GM12891 (cell line): ENCODE measurements around the gene BCL7C.

ENCODE experiments used
- POLR2A ChIP-seq: IDR thresholded peaks from 2 replicates; pipeline ENCODE4 v1.6.1; 2011; ENCODE audit warnings: low read depth, low read length, control low read depth
- POLR2AphosphoS5 ChIP-seq: IDR thresholded peaks from 2 replicates; pipeline ENCODE4 v1.6.1; 2011; ENCODE audit warnings: low read depth, low read length, control low read depth
- SPI1 ChIP-seq: IDR thresholded peaks from 2 replicates; pipeline ENCODE4 v1.6.1; 2011; ENCODE audit warnings: low read depth, low read length, control low read depth
- TAF1 ChIP-seq: IDR thresholded peaks from 2 replicates; pipeline ENCODE4 v1.6.1; 2011; ENCODE audit warnings: low read depth, low read length, control low read depth

DNA sequence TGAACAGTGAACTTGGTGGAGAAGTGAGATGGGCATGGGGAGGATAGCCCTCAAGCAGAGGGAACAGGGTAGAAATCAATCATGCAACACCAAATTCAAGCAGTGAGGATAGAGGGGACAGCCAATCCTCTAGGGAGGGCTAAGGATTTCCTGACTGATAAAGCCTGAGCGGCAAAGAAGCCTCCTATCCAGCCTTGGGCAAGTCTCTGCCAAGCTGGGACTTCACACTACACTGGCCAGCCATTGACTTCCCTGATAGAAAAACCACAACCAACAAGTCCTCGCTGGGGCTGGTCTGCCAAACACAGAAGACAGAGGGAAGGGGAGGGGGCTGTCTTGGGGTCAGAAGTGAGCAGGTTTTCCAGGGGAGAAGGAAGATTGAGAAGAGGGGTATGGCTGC is 27.0 kb upstream of the BCL7C start:
- no peak for TF ChIP-seq POLR2A
- no peak for TF ChIP-seq POLR2AphosphoS5
- no peak for TF ChIP-seq SPI1
- no peak for TF ChIP-seq TAF1
